Retinal pigment epithelial cell (primary cell): ENCODE results near the gene OR2L13.

ENCODE experiments used
- DNase-seq: peaks from one replicate; pipeline ENCODE4 v3.0.0-alpha.2; 2010; ENCODE audit warnings: low read depth
- H3K4me3 ChIP-seq: 2 replicates; pipeline ENCODE4 v1.5.1; 2011; ENCODE audit warnings: mild to moderate bottlenecking, low read length, control low read depth, moderate library complexity
- TF ChIP-seq, protein P1 (sequence below): conservative IDR thresholded peaks from 2 replicates; pipeline ENCODE4 v1.5.1; 2011; ENCODE audit warnings: low read depth, low read length, control low read depth, inconsistent platforms

OR2L13 gene

DNA sequence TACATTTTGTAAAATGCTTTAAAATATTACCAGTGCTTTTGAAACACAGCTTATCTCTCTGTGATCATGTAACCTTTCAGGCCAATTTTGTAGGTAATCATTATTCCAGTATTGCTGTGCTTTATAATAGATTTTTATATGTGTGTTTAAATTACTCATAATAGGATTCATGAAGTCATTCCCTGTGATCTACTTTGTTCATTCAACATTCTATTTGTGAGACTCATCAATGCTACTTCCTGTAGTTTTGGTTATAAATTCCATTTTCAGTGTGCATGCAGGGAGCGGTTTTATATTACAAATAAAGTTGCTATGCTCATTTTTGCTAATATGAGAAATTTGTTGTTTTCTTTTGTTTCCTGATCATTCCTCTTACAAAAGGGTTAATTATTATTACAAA, 45.9 kb downstream of the OR2L13 start:
- TF ChIP-seq, protein P1, sequence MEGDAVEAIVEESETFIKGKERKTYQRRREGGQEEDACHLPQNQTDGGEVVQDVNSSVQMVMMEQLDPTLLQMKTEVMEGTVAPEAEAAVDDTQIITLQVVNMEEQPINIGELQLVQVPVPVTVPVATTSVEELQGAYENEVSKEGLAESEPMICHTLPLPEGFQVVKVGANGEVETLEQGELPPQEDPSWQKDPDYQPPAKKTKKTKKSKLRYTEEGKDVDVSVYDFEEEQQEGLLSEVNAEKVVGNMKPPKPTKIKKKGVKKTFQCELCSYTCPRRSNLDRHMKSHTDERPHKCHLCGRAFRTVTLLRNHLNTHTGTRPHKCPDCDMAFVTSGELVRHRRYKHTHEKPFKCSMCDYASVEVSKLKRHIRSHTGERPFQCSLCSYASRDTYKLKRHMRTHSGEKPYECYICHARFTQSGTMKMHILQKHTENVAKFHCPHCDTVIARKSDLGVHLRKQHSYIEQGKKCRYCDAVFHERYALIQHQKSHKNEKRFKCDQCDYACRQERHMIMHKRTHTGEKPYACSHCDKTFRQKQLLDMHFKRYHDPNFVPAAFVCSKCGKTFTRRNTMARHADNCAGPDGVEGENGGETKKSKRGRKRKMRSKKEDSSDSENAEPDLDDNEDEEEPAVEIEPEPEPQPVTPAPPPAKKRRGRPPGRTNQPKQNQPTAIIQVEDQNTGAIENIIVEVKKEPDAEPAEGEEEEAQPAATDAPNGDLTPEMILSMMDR: no peak
- no peak for DNase-seq
- H3K4me3 ChIP-seq: no peak overlapping the region

DNA sequence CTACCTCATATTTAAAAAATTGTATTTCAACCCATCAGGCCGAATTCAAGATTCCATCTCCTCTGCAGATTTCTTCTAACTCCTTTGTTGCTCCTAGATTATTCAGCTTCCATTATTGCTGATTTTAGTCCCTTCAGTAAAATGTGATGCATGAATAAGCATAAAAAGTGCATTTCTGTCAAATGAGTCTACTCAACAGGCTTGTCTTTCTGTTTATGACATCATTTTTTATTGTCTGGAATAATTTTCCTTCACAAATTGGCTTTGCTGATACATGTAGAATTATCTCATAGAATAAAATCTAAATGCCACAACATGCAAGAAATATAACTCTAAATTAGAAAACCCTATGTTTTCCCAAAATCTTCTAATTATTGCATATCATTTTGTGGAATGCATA, 48.3 kb downstream of the OR2L13 start:
- no peak overlapping the region for H3K4me3 ChIP-seq
- TF ChIP-seq, protein P1: no peak
- no peak for DNase-seq

DNA sequence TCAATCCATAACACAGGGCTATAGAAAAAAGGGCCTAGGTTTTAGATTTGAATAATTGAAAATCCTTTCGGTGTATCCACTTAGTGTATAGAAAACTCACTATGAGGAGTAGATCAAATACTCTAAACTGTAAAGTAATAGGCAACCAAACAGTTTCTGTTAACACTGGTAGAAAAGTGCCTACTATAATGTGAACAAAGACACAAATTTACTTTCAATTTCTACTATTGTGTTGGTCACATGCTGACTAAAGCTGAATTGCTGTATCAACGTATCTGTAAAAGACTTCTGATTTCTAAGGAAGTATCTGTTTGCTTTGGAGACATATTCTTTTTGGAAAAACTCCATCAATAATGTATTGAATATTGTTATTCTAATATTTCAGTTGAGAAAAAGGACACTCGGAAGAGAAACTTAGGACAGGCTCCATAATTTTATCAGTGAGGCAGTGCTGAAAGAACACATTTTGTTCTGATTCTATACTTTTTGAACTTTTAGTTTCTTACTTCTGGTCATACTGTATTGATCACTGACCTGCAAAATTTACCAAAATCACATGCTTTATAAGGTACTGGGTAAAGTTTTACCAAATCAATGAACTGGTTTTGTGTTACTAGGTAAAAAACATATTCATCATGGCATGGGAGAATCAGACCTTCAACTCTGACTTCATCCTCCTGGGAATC, 49.7 kb downstream of the OR2L13 start, which contains the start of gene OR2M5:
Gene OR2M5 (plus strand): TSS at position 636 of the 686 bp plus-strand sequence. CDS start 0 bp downstream, at position 636.
- DNase-seq: no peak
- TF ChIP-seq, protein P1: no peak
- no peak within 1 kb of the TSS for H3K4me3 ChIP-seq
